Smooth muscle cell of the coronary artery (primary cell): ENCODE measurements around the gene CPTP. TPM values are rescaled to one million over a fixed set of nuclear protein-coding genes. Genes with fewer than 3 reads are reported as not detected.

ENCODE experiments used
- total RNA-seq: library from RNA; depleted of rRNA; stranded (reverse); fragments of >200 nt; gene quantifications from 2 replicates; pipeline ENCODE4 v1.2.3, GENCODE V29; 2014; ENCODE audit warnings: low replicate concordance

The CPTP gene
- total RNA-seq = 4.3 and 8.5 TPM in 2 replicates

DNA sequence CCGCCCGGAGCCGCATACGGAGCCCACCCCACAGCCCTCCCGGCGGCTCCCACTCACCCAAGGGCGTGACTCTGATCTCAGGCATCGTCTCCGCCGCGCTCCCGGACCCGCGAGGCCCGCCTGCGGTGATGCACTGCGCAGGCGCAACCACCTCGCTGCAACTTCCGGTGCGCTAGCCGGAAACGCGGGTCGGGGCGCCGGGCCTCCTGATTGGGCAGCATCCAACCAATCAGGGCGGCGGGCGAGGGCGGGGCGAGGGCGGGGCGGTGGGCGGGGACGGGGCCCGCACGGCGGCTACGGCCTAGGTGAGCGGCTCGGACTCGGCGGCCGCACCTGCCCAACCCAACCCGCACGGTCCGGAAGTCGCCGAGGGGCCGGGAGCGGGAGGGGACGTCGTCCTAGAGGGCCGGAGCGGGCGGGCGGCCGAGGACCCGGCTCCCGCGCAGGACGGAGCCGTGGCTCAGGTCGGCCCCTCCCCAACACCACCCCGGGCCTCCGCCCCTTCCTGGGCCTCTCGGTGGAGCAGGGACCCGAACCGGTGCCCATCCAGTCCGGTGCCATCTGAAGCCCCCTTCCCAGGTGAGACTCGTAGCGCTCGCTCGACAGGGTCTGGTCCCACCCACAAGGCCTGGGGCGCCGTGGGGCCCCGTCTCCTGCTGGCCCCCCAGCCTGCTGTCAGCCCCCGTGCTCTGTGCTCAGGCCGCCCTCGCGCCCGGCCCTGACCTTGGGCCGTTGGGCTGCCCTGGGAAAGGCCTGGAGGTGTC is at the start of gene CPTP, which contains the start of gene INTS11:
TSS of gene CPTP (plus strand) at position 279 of the 764 bp plus-strand sequence. CDS start 2,109 bp downstream, outside the sequence.
TSS of gene INTS11 (minus strand) at position 137 of the 764 bp plus-strand sequence. CDS start at position 85, 52 bp downstream.

DNA sequence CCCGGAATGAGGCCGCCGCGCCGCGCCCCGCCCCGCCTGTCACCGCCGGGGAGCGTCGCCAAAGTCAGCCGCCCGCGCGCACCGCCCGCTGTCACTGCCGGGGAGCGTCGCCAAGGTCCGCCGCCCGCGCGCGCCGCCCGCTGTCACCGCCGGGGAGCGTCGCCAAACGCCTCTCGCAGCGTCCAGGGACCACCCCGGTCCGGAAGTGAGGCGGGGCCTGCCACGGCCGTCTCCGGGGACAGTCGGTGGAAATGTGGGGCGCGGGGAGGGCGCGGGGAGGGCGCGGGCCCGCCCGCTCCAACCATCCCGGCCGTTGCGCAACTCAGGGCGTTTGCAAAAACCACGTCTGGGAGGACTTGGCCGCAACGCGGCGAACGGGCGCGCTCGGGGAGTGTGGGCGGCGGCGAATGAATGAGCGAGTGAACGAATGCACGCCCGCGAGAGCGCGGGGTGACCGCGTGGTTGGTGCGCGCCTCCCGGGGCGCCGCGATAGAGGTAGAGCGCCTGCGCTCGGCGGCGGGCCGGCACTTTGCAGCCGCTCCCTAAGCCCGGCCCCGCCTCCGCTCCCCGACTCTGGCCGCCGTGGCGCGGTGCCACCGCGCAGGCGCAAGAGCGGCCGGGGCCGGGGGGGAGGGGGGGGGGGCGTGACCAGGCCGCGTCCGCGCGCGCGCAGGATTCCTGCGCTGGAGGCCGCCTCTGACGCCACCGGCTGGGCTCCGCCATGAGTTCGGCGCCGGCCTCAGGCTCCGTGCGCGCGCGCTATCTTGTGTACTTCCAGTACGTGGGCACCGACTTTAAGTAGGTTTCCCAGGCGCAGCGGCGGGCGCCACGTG is 16.5 kb upstream of the CPTP start, which contains the start of the genes ACAP3 and PUSL1:
TSS of gene ACAP3 (minus strand) at position 8 of the 833 bp plus-strand sequence. CDS start 115 bp downstream, outside the sequence.
TSS of gene PUSL1 (plus strand) at position 675 of the 833 bp plus-strand sequence. CDS start at position 722, 47 bp downstream.

DNA sequence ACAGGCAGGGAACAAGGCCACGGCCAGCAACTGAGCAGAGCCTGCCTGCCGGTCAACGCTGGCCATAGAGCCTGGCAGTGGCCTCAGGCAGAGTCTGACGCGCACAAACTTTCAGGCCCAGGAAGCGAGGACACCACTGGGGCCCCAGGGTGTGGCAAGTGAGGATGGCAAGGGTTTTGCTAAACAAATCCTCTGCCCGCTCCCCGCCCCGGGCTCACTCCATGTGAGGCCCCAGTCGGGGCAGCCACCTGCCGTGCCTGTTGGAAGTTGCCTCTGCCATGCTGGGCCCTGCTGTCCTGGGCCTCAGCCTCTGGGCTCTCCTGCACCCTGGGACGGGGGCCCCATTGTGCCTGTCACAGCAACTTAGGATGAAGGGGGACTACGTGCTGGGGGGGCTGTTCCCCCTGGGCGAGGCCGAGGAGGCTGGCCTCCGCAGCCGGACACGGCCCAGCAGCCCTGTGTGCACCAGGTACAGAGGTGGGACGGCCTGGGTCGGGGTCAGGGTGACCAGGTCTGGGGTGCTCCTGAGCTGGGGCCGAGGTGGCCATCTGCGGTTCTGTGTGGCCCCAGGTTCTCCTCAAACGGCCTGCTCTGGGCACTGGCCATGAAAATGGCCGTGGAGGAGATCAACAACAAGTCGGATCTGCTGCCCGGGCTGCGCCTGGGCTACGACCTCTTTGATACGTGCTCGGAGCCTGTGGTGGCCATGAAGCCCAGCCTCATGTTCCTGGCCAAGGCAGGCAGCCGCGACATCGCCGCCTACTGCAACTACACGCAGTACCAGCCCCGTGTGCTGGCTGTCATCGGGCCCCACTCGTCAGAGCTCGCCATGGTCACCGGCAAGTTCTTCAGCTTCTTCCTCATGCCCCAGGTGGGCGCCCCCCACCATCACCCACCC is 6.7 kb downstream of the CPTP start, which contains the start of gene TAS1R3:
TSS of gene TAS1R3 (plus strand) at position 213 of the 898 bp plus-strand sequence. CDS start at position 279, 66 bp downstream.

DNA sequence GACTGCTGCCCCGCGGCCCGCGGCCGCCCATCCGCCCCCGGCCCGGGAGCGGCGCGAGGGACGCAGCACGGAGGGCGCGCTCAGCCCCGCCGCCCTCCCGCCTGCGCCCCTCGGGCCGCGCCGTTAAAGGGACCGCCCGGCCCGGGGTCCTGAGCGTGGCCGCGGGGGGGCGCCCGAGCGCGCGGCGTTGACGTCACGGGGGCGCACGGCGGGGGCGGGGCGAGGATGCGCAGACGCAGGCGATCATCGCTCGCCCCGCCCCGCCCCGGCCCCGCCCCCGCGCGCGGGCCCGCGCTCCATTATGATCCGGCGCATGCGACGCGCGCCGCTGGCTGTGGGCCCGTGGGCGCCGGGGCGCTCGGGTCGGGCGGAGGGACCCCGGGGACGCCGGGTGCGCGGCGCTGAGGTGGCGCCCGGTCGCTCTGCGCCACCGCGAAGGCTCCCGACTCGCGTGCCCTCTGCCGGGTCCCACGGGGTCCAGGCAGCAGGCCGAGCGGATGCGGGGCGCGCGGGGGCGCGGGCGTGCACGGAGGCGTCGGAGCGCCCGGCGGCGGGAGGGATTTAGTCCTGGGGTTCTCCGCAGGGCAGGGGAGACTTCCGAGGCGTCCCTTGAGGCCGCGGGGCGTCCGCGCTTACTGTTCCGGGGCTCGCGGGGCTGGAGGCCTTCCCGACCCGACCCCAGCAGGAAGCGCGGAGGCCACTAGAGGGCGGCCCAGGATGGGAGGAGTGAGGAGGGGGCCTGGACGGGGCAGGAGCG is 24.8 kb downstream of the CPTP start, which contains the start of gene DVL1:
TSS of gene DVL1 (minus strand) at position 163 of the 757 bp plus-strand sequence. CDS start 353 bp downstream, outside the sequence.

DNA sequence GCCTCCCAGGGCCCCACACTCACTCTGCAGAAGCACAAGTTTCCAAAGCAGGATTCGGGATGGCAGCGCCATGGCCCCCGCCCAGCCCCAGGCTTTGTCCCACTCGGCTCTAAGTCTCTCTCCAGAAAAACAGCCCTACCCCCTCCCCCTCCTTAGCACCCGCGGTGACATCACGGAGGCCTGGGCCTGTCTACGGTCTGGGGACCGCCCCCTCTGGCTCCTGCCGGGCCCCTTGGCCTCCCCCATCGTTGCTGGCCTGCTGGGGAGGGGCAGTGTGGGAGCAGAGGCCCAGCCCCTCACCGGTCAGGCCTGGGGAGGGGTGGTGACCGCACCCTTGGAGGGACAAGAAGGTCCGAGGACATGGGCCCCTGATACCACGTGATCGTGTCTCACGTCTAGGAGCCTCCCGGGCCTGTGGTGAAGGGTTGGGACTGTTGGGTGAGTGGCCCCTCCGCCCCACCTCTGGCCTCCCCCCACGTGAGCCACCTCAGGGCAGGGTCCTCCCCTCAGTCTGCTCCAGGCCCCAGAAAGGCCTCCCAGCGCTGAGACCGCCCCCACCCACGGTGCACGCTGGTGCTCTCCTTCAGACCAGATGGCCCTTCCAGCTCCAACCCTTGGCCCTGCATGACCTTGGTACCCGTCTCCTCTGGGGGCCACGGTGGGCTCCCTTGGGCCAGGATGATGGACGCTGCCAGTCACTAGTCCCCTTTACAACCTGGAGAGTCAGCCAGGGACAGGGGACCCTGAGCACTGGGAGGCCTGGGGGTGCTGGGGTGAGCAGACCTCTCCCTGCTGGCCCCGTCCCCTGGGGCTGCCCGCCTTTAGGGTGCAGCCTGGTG is 34.0 kb downstream of the CPTP start, which contains the start of gene MXRA8:
TSS of gene MXRA8 (minus strand) at position 123 of the 839 bp plus-strand sequence. CDS start at position 72, 51 bp downstream.

DNA sequence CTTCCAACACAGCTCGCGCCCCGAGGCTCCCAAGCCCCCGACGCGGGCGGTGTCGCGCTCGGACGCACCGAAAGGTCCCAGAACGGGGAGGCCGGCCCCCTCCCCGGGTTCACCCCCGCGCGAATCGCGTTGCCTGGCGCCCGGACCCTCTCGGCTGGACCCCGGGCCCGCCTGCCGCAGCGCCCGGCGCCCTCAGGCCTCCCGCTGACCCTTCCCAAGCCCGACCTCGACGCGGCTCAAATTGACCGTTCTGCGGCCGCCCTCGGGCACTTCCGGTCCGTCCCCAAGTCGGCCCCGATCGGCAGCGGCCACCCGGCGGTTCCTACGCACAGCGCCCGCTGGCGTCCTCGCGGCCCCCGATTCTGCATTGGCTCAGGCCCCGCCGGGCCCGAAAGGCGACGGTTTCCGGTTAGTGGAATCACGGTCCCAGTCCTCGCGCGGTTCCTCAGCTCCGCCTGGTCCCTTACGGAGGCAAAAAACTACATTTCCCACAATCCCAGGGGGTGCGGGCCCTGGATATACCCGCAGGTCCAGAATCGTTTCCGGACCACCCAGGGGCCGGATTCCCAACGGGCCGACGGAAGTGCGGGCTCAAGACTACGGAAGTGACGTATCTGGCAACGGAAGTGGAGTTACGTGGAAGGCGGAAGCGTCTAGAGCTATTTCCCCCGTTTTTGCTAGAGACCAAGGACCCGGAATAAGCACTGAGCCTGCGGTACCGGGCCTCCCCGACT is 50.5 kb downstream of the CPTP start, which contains the start of gene AURKAIP1:
TSS of gene AURKAIP1 (minus strand) at position 279 of the 734 bp plus-strand sequence. CDS start 451 bp downstream, outside the sequence.

Other genes with a start within 250 kb of the CPTP start
- gene C1orf159, start 208.7 kb upstream of the CPTP start, total RNA-seq = 2.1 and 3.7 TPM in 2 replicates
- not detected in 2 replicates for gene TTLL10, start 150.9 kb upstream of the CPTP start, total RNA-seq
- not detected in 2 replicates for gene TNFRSF18, start 118.2 kb upstream of the CPTP start, total RNA-seq
- not detected in 2 replicates for gene TNFRSF4, start 110.6 kb upstream of the CPTP start, total RNA-seq
- gene SDF4, start 92.8 kb upstream of the CPTP start, total RNA-seq = 100 and 148 TPM in 2 replicates
- gene B3GALT6, start 92.6 kb upstream of the CPTP start, total RNA-seq = 9.9 and 24.7 TPM in 2 replicates
- gene C1QTNF12, start 78.1 kb upstream of the CPTP start, total RNA-seq = 0.35 and 0.53 TPM in 2 replicates
- 9.9 and 30.1 TPM in 2 replicates for gene UBE2J2, start 50.9 kb upstream of the CPTP start, total RNA-seq
- gene SCNN1D, start 44.4 kb upstream of the CPTP start, total RNA-seq = 0.38 and 0.47 TPM in 2 replicates
- 22.7 and 64.0 TPM in 2 replicates for gene ACAP3, start 16.9 kb upstream of the CPTP start, total RNA-seq
- gene PUSL1, start 16.2 kb upstream of the CPTP start, total RNA-seq = 4.7 and 14.8 TPM in 2 replicates
- gene INTS11, start 142 bp upstream of the CPTP start, total RNA-seq = 52.0 and 105 TPM in 2 replicates
- 0.15 and 0.35 TPM in 2 replicates for gene TAS1R3, start 6.5 kb downstream of the CPTP start, total RNA-seq
- 72.2 and 104 TPM in 2 replicates for gene DVL1, start 24.6 kb downstream of the CPTP start, total RNA-seq
- gene MXRA8, start 33.8 kb downstream of the CPTP start, total RNA-seq = 200 and 222 TPM in 2 replicates
- gene AURKAIP1, start 50.4 kb downstream of the CPTP start, total RNA-seq = 51.0 and 109 TPM in 2 replicates
- 92.2 and 99.7 TPM in 2 replicates for gene CCNL2, start 74.5 kb downstream of the CPTP start, total RNA-seq
- 59.4 and 118 TPM in 2 replicates for gene MRPL20, start 82.5 kb downstream of the CPTP start, total RNA-seq
- 0.23 TPM in 2 replicates for gene ANKRD65, start 96.5 kb downstream of the CPTP start, total RNA-seq
- gene VWA1, start 110.9 kb downstream of the CPTP start, total RNA-seq = 1.5 and 1.6 TPM in 2 replicates
- under 0.01 and 0.15 TPM in 2 replicates for gene ATAD3C, start 124.9 kb downstream of the CPTP start, total RNA-seq
- 15.9 and 18.1 TPM in 2 replicates for gene ATAD3B, start 147.0 kb downstream of the CPTP start, total RNA-seq
- gene ATAD3A, start 187.4 kb downstream of the CPTP start, total RNA-seq = 20.5 and 40.8 TPM in 2 replicates
- gene TMEM240, start 215.8 kb downstream of the CPTP start, total RNA-seq = 1.6 and 5.6 TPM in 2 replicates